Spinal cord (tissue), 10 donors: ENCODE data around the gene HDHD5. TPM values are rescaled to one million over a fixed set of nuclear protein-coding genes. Genes with fewer than 3 reads are reported as not detected.
A peak's percentile ranks its signal among the peaks of the same experiment; 100 is the strongest.

Experiments used
- DNase-seq, 6 donors: peaks; one replicate each; pipeline versions ENCODE4 v3.0.0 to v3.0.0-alpha.2; 2013 to 2015; ENCODE audit warnings: low spot score in 6 of 6, low read depth in 4 of 6
- H3K27ac ChIP-seq: one replicate; pipeline ENCODE4 v1.5.1; 2013; ENCODE audit warnings: low read depth, low read length, control low read depth
- H3K27me3 ChIP-seq: one replicate; pipeline ENCODE4 v1.6.1; 2013; ENCODE audit warnings: low read length; ENCODE audit not compliant: control insufficient read depth, insufficient read depth
- H3K36me3 ChIP-seq: one replicate; pipeline ENCODE4 v1.6.1; 2013; ENCODE audit warnings: low read length; ENCODE audit not compliant: control insufficient read depth, insufficient read depth
- H3K4me1 ChIP-seq: one replicate; pipeline ENCODE4 v1.6.1; 2013; ENCODE audit warnings: low read length; ENCODE audit not compliant: control insufficient read depth, insufficient read depth
- H3K4me3 ChIP-seq: one replicate; pipeline ENCODE4 v1.5.1; 2013; ENCODE audit warnings: low read depth, low read length, control low read depth
- H3K9me3 ChIP-seq: one replicate; pipeline ENCODE4 v1.6.1; 2013; ENCODE audit warnings: low read length; ENCODE audit not compliant: control insufficient read depth, insufficient read depth
- WGBS: methylation state at CpG from one replicate; pipeline ENCODE4 v1.1.5; 2013; ENCODE audit warnings: missing lambda C conversion rate; ENCODE audit not compliant: insufficient coverage; 5-methylcytosine and 5-hydroxymethylcytosine counted together
- polyA plus RNA-seq, 2 donors: library from polyadenylated mRNA; unstranded; fragments of 120-200 nt; gene quantifications; one replicate each; pipeline ENCODE4 v1.2.1, GENCODE V29; 2013; ENCODE audit not compliant: insufficient read length in 2 of 2
- total RNA-seq, 2 donors: library from RNA; depleted of rRNA in 1 of 2; stranded (reverse); fragments of 120-200 nt in 1 of 2; fragments of >200 nt in 1 of 2; gene quantifications; one replicate each; pipeline versions ENCODE4 v1.2.3 to v1.2.4, GENCODE V29; 2013 to 2014
- donor health status: healthy.

Gene HDHD5
- total and polyA plus RNA-seq, 4 donors = 23.9 to 51.9 (median 36.7) TPM

DNA sequence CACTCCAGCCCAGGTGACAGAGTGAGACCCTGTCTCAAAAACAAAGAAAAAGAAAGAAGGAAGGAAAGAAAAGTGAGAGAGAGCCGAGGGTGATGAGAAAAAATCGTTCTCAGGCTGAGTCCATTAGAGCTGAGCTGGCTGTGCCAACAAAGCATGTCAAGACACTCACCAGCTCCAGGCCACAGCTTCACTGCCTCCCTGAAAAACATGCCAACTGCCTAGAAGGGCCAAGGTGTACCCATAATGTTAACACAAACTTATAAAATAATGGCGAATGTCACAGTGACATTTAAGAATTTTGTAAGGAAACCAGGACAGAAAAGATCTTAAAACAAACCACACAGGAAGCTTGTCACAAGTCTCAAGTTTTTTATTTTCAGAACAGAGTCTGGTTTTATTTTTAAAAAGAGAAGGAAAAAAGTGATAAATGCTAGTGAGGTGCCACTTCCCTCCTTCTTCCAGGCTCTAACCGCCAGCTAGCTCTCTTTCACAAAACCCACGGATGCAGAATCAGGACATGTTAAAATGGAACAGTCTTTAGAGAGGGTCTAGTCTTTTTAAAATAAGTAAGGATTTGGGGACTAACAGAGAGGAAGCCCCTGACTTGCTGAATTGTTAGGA is 43.0 kb downstream of the HDHD5 start:
- no peaks in the 10 kb centered on the region for H3K9me3 ChIP-seq
- no peak overlapping the region for H3K27ac ChIP-seq
- DNase-seq = no peak
- no peaks in the 10 kb centered on the region for H3K27me3 ChIP-seq
- H3K4me3 ChIP-seq = no peak overlapping the region
- WGBS = 46% methylated on average over 2 of the region's 5 CpGs
- peaks cover 41% of the 10 kb centered on the region for H3K4me1 ChIP-seq
- H3K36me3 ChIP-seq = peaks cover 8% of the 10 kb centered on the region

DNA sequence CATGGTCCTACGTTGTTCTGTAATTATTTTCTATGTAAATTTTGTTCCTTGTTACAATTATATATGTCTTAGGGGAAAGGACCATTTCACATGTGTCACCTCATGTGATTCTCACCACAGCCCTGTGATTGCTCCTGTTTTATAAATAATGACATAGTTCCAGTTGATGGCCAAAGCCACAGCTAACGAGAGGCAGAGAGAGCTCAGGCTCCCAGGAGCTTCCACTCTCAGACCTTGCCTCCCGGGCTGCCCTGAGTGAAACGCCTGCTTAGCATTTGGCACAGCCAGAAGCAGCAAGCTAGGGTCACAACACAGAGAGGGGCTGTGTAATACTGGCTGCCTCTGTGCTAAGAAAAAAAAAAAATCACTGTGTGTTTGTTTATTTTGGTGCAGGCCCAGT is 43.8 kb downstream of the HDHD5 start:
- Histone ChIP-seq H3K4me3 (no peak overlapping the region), H3K4me1 (peaks cover 41% of the 10 kb centered on the region), H3K27me3 (no peaks in the 10 kb centered on the region), H3K9me3 (no peaks in the 10 kb centered on the region), H3K27ac (no peak overlapping the region), H3K36me3 (peaks cover 8% of the 10 kb centered on the region)
- DNase-seq = no peak
- 15% methylated on average over 3 of the region's 4 CpGs for WGBS

DNA sequence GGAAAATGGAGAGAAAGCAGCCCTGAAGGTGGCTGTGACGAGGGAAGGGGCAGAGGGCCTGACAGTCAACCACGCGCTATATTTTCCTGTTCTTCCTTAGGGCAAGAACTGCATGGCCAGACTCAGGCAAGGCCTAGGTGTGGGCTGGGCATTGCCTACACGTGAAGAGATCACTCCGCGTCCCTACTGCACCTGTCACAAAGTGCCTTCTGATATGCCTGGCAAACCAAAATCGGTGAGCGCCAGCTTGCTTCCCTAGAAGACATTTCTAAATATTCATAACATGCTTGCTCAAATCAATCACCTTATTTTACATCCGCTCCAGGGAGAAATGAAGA is 44.2 kb downstream of the HDHD5 start:
- WGBS = 81% methylated on average over 8 of the region's 9 CpGs
- DNase-seq = no peak
- Histone ChIP-seq H3K4me1 (peaks cover 41% of the 10 kb centered on the region), H3K4me3 (no peak overlapping the region), H3K27ac (no peak overlapping the region), H3K36me3 (peaks cover 8% of the 10 kb centered on the region), H3K9me3 (no peaks in the 10 kb centered on the region), H3K27me3 (no peaks in the 10 kb centered on the region)

DNA sequence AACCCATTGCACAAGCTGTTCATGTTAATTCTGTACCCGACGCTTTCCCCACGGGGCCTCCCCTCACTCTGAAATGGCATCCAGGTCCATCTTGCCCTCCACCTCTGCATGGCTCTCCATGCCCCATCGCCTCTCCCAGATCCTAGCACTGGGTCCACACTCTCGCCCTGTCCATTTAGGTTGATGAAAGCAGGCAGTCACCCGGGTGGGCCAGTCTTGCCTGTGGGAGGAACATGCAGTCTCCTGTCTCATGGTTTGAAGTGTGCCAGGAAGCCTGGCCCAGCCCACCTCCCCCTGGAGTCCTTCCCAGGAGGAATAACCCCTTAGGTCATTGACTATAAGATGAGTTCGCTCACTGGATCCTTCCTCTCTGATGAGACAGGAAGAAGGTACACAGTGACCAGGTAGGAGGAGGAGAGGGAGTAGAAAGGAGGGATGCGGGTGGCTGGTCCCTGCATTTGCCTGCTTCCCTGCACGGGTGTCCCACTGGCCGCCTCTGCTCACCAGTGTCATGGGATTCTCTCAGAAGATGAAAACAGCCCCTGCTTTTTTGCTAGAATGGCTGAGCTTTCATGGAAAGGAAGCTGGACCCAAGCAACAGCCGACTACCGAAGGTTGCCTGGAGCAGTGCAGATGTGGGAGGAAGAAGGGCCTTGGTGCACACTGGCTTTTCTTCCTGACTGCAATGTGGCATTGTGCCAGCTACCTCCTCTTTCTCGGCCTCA is 44.7 kb downstream of the HDHD5 start:
- no peaks in the 10 kb centered on the region for H3K9me3 ChIP-seq
- DNase-seq = peak in 1 of 6 donors; percentile 44
- 84% methylated on average over 11 of the region's 13 CpGs for WGBS
- peaks cover 12% of the 10 kb centered on the region for H3K36me3 ChIP-seq
- no peak overlapping the region for H3K27ac ChIP-seq
- peaks cover 38% of the 10 kb centered on the region for H3K4me1 ChIP-seq
- no peaks in the 10 kb centered on the region for H3K27me3 ChIP-seq
- H3K4me3 ChIP-seq = no peak overlapping the region

DNA sequence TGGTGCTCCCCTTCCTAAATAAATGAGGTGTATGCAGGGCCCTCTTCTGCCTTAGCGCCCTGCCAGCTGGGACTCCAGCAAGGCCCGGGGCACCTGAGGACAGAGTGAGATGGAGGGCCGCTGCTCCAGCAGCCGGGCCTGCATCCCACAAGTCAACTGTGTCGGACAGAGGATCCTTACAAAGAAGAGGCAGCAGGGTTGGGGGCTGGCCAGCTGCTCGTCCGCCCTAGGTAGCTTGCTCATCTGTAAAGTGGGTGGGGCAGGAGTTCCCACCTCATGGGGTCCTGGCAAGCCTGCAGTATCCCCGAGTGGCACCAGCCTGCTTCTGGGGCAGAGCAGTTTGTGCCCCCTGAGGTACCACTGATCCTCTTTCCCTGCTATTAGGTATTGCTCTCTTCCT is 45.5 kb downstream of the HDHD5 start:
- peaks cover 15% of the 10 kb centered on the region for H3K36me3 ChIP-seq
- peaks cover 31% of the 10 kb centered on the region for H3K4me1 ChIP-seq
- H3K4me3 ChIP-seq = no peak overlapping the region
- H3K27me3 ChIP-seq = no peaks in the 10 kb centered on the region
- no peaks in the 10 kb centered on the region for H3K9me3 ChIP-seq
- no peak overlapping the region for H3K27ac ChIP-seq
- 81% methylated on average over 8 of the region's 8 CpGs for WGBS
- no peak for DNase-seq

DNA sequence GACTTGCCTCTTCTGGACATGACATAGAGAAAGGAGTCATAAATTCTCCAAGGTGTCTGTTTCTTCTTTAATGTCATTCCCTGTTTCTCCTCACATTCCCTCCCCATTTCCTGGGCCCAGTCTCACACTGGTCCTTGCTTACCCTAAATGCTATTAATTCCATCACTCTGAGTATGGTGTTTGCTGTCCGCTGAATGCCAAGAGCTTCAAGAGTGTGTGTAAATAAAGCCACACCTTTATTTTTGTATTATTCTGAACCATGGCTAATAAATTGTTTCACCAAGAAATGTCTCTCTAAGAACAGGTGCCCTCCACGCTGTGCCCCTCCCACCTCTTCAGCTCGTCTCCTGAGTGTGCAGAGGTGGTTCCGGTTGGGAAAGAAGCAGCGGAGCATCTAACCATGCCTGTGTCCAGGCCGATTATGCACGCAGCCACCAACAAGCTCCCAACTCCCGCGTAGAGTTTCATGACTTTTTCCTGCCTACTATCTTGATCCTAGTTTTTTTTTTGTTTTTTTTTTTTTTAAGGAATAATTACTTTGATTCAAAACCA is 46.5 kb downstream of the HDHD5 start:
- Histone ChIP-seq H3K4me3 (no peak overlapping the region), H3K36me3 (peaks cover 21% of the 10 kb centered on the region), H3K4me1 (peaks cover 25% of the 10 kb centered on the region), H3K27ac (no peak overlapping the region), H3K9me3 (no peaks in the 10 kb centered on the region), H3K27me3 (no peaks in the 10 kb centered on the region)
- DNase-seq = no peak
- no CpG with 5 or more reads among the region's 9 CpGs for WGBS

DNA sequence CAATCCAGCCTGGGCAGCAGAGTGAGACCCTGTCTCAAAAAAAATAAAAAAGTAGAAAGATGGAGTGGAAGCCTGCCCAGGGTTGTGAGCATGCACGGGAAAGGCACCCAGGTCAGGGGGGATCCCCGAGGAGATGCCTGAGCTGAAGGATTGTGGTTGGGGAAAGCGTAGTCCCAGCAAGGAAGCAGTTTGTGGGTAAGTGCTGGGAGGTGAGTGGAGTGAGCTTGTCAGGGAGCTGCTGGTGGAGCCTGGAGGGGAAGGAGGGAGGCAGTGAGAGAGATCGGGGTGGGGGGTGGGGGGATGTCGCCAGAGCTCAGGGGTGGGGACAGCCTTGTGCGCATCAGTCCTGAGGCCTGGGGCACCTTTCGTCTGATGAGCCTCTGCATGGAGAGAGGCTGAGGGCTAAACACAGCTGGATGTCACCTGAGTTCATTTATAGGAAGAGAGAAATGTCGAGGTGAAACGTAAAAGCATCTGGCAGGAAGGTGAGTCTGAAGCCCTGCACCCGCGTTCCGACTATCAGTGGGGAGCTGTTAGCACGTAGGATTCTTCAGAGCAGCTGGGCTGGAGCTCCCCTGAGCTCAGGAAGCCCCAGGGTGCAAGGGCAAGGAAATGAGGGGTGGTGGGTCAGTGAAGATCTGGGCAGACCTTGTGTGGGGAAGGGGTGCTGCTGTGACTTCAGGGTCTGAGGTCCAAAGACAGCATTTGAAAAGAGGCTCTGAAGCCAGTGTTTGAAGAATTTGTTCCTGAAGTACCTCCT is 48.1 kb downstream of the HDHD5 start:
- no peak for DNase-seq
- 75% methylated on average over 13 of the region's 13 CpGs for WGBS
- Histone ChIP-seq H3K27ac (no peak overlapping the region), H3K27me3 (no peaks in the 10 kb centered on the region), H3K9me3 (no peaks in the 10 kb centered on the region), H3K36me3 (peaks cover 24% of the 10 kb centered on the region), H3K4me3 (no peak overlapping the region), H3K4me1 (peaks cover 12% of the 10 kb centered on the region)

DNA sequence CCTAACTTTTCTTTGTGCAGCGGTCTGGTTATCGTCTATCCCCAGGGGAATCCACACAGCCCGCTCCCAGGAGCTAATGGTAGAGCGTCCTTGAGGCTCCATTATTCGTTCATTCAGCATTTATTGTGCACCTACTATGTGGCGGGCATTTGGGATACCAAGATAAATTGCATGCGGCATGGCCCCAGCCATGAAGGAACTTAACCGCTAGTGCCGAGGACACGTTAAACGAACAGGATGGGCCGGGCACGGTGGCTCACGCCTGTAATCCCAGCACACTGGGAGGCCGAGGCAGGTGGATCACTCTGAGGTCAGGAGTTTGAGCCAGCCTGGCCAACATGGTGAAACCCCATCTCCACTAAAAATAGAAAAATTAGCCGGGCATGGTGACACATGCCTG is 49.1 kb downstream of the HDHD5 start:
- Histone ChIP-seq H3K4me3 (no peak overlapping the region), H3K27me3 (no peaks in the 10 kb centered on the region), H3K27ac (no peak overlapping the region), H3K9me3 (no peaks in the 10 kb centered on the region), H3K4me1 (peaks cover 14% of the 10 kb centered on the region), H3K36me3 (peaks cover 31% of the 10 kb centered on the region)
- WGBS = 90% methylated on average over 15 of the region's 16 CpGs
- DNase-seq = no peak

DNA sequence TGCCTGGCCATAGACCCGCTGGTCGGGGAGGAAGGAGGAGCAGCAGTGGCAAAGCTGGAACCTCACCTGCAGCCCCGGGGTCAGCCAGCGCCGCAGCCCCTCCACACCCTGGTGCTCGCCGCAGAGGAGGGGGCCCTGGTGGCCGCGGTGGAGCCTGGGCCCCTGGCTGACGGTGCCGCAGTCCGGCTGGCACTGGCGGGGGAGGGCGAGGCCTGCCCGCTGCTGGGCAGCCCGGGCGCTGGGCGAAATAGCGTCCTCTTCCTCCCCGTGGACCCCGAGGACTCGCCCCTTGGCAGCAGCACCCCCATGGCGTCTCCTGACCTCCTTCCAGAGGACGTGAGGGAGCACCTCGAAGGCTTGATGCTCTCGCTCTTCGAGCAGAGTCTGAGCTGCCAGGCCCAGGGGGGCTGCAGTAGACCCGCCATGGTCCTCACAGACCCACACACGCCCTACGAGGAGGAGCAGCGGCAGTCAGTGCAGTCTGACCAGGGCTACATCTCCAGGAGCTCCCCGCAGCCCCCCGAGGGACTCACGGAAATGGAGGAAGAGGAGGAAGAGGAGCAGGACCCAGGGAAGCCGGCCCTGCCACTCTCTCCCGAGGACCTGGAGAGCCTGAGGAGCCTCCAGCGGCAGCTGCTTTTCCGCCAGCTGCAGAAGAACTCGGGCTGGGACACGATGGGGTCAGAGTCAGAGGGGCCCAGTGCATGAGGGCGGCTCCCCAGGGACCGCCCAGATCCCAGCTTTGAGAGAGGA is 49.8 kb downstream of the HDHD5 start:
- no peaks in the 10 kb centered on the region for H3K9me3 ChIP-seq
- DNase-seq = no peak
- 92% methylated on average over 41 of the region's 42 CpGs for WGBS
- no peaks in the 10 kb centered on the region for H3K27me3 ChIP-seq
- peaks cover 8% of the 10 kb centered on the region for H3K4me1 ChIP-seq
- no peak overlapping the region for H3K27ac ChIP-seq
- H3K4me3 ChIP-seq = no peak overlapping the region
- H3K36me3 ChIP-seq = peaks cover 35% of the 10 kb centered on the region
